ENCODE measurements around the gene TTC7B. TPM values are rescaled to one million over a fixed set of nuclear protein-coding genes. Genes with fewer than 3 reads are reported as not detected.

Gene TTC7B
- total and polyA plus RNA-seq, 9 of the 15 experiments (the other 6 are each of a cell fraction or from before 2014, with no cell fraction given) = 2.2 to 77.2 (median 36.7) TPM

GRCh38 chr14:90514566-90514965 is 301.7 kb downstream of the TTC7B start:
- TF ChIP-seq FOXJ2 (tag; IDR thresholded peaks at IDR 0.05) (no peak), MLLT1 (IDR thresholded peaks at IDR 0.05) (no peak), SETDB1 (IDR thresholded peaks at IDR 0.05; ENCODE audit: low read length) (no peak), ZBTB7A (IDR thresholded peaks at IDR 0.05; ENCODE audit: borderline replicate concordance, control insufficient read depth, low read depth, low read length) (no peak)
- Histone ChIP-seq H3K27me3 (ENCODE audit: control insufficient read depth in 2 of 2, insufficient read depth in 2 of 2, low read length in 2 of 2) (peaks cover 0 to 5% of the 10 kb centered on the region in 2 experiments; a peak in 1 of 5 replicates), H3K4me2 (ENCODE audit: insufficient read depth, low read length) (no peak overlapping the region), H3K9me1 (ENCODE audit: control insufficient read depth, insufficient read depth, low read length) (no peaks in the 10 kb centered on the region), H2AFZ (ENCODE audit: low read depth, low read length) (no peak overlapping the region), H3K9me3 (replicated peaks; ENCODE audit: control insufficient read depth, insufficient read depth, low read depth, low read length) (no peaks in the 10 kb centered on the region), H3K79me2 (ENCODE audit: control insufficient read depth, insufficient read depth, low read length) (no peaks in the 10 kb centered on the region), H3K27ac (ENCODE audit: extremely low read depth, low read depth, low read length) (no peak overlapping the region), H4K20me1 (replicated peaks; ENCODE audit: control insufficient read depth, insufficient read depth, low read length) (no peaks in the 10 kb centered on the region), H3K4me3 (no peak overlapping the region), H3K36me3 (ENCODE audit: control insufficient read depth, insufficient read depth, low read length) (no peaks in the 10 kb centered on the region), H3K4me1 (replicated peaks in 1 of 2; ENCODE audit: control insufficient read depth in 2 of 2, insufficient read depth in 2 of 2, low read length in 2 of 2) (peaks cover 7 to 25% of the 10 kb centered on the region in 2 experiments), H3K9ac (ENCODE audit: insufficient read depth in 1 of 2, low read depth in 2 of 2, low read length in 2 of 2) (no peak overlapping the region)
- FAIRE-seq = no peak
- CTCF ChIA-PET (ENCODE audit: low intra/inter-chr PET ratio) = no interaction called here
- intact Hi-C loops (cut with micrococcal nuclease) (no loop called here), in situ Hi-C loops (cut with MboI) (no loop called here)
- no peak for DNase-seq (ENCODE audit: extremely low read depth in 1 of 4, low spot score in 3 of 4)
- no TSS peak for BruUV-seq (replicated peaks)
- no peak for ATAC-seq
- POLR2A ChIA-PET = interaction anchor here (1.2 kb wide), 1 partner anchor 225 kb away, joined by 3 read pairs; no protein-coding TSS in a partner anchor
- WGBS (ENCODE audit: insufficient coverage, low coverage, missing lambda C conversion rate) = 28% methylated on average over 4 of the region's 4 CpGs

GRCh38 chr14:90514015-90514398 is 302.2 kb downstream of the TTC7B start:
- H3K4me3 ChIP-seq = no peak overlapping the region
- no TSS peak for BruUV-seq (replicated peaks)
- ATAC-seq = no peak
- no peak for FAIRE-seq
- 70% methylated on average over 14 of the region's 15 CpGs for WGBS (ENCODE audit: insufficient coverage, low coverage, missing lambda C conversion rate)
- in situ Hi-C loops (cut with MboI) = no loop called here
- no peaks in the 10 kb centered on the region for H3K9me3 ChIP-seq (replicated peaks; ENCODE audit: control insufficient read depth, insufficient read depth, low read depth, low read length)
- intact Hi-C loops (cut with micrococcal nuclease) = no loop called here
- H3K9ac ChIP-seq (ENCODE audit: insufficient read depth in 1 of 2, low read depth in 2 of 2, low read length in 2 of 2) = no peak overlapping the region
- peaks cover 0 to 7% of the 10 kb centered on the region in 2 experiments; a peak in 2 of 5 replicates for H3K27me3 ChIP-seq (ENCODE audit: control insufficient read depth in 2 of 2, insufficient read depth in 2 of 2, low read length in 2 of 2)
- no peaks in the 10 kb centered on the region for H3K79me2 ChIP-seq (ENCODE audit: control insufficient read depth, insufficient read depth, low read length)
- no peaks in the 10 kb centered on the region for H3K9me1 ChIP-seq (ENCODE audit: control insufficient read depth, insufficient read depth, low read length)
- CTCF ChIA-PET (ENCODE audit: low intra/inter-chr PET ratio) = no interaction called here
- DNase-seq (ENCODE audit: extremely low read depth in 1 of 4, low spot score in 3 of 4) = no peak
- H3K4me2 ChIP-seq (ENCODE audit: insufficient read depth, low read length) = no peak overlapping the region
- H4K20me1 ChIP-seq (replicated peaks; ENCODE audit: control insufficient read depth, insufficient read depth, low read length) = no peaks in the 10 kb centered on the region
- no peak overlapping the region for H2AFZ ChIP-seq (ENCODE audit: low read depth, low read length)
- POLR2A ChIA-PET = interaction anchor here (1.2 kb wide), 1 partner anchor 225 kb away, joined by 3 read pairs; no protein-coding TSS in a partner anchor
- H3K27ac ChIP-seq (ENCODE audit: extremely low read depth, low read depth, low read length) = no peak overlapping the region
- no peaks in the 10 kb centered on the region for H3K36me3 ChIP-seq (ENCODE audit: control insufficient read depth, insufficient read depth, low read length)
- peaks cover 7 to 25% of the 10 kb centered on the region in 2 experiments for H3K4me1 ChIP-seq (replicated peaks in 1 of 2; ENCODE audit: control insufficient read depth in 2 of 2, insufficient read depth in 2 of 2, low read length in 2 of 2)
- no peak for TF ChIP-seq ZNF561 (CRISPR knock-in tag; conservative IDR thresholded peaks at IDR 0.05)
- no peak for TF ChIP-seq ZNF3 (CRISPR knock-in tag; IDR thresholded peaks at IDR 0.05)
- no peak for TF ChIP-seq CHD2 (IDR thresholded peaks at IDR 0.05; ENCODE audit: low read depth, low read length)
- no peak for TF ChIP-seq RFX7 (CRISPR knock-in tag; IDR thresholded peaks at IDR 0.05)
- TF ChIP-seq SRSF1 (IDR thresholded peaks at IDR 0.05; ENCODE audit: low read depth, low read length) = no peak
- TF ChIP-seq ZNF586 (CRISPR knock-in tag; conservative IDR thresholded peaks at IDR 0.05) = no peak
- no peak for TF ChIP-seq CGGBP1 (CRISPR knock-in tag; IDR thresholded peaks at IDR 0.05)
- TF ChIP-seq ZNF668 (CRISPR knock-in tag; IDR thresholded peaks at IDR 0.05) = no peak
- no peak for TF ChIP-seq FOXK2 (conservative IDR thresholded peaks at IDR 0.05 in 1 of 2, IDR thresholded peaks at IDR 0.05 in 1 of 2; ENCODE audit: low read depth in 2 of 2)

Data from K562 (cell line).